GM23338 (cell line): Measurements from ENCODE around the gene RAB21. TPM values are rescaled to one million over a fixed set of nuclear protein-coding genes. Genes with fewer than 3 reads are reported as not detected.
A peak's percentile ranks its signal among the peaks of the same experiment; 100 is the strongest.

Experiments
- ATAC-seq: fragments of 200-7000 bp; cut with Tn5 transposase; 3 replicates; pipeline ENCODE4 v1.9.1; 2020
- DNase-seq: peaks from one replicate; pipeline ENCODE4 v3.0.0-alpha.2; 2015; ENCODE audit warnings: low spot score
- H2AFZ ChIP-seq: fragments of 200-600 bp; sonication (generic); 2 replicates; pipeline ENCODE4 v1.8.0; 2016; ENCODE audit warnings: antibody characterized with exemption, mild to moderate bottlenecking, moderate library complexity
- H3F3A ChIP-seq: fragments of 200-600 bp; sonication (generic); replicated peaks from 2 replicates; pipeline ENCODE4 v1.8.0; 2017; ENCODE audit warnings: antibody characterized with exemption, mixed run types, low read depth
- H3K27ac ChIP-seq: fragments of 200-600 bp; sonication (generic); 2 replicates; pipeline ENCODE4 v1.6.1; 2016; ENCODE audit warnings: low read depth
- H3K27me3 ChIP-seq: fragments of 200-600 bp; sonication (generic); 2 replicates; pipeline ENCODE4 v1.8.0; 2016; ENCODE audit warnings: mild to moderate bottlenecking, mixed run types, moderate library complexity; ENCODE audit not compliant: insufficient read depth
- H3K36me3 ChIP-seq: fragments of 200-600 bp; sonication (generic); 2 replicates; pipeline ENCODE4 v1.8.0; 2016; ENCODE audit warnings: mild to moderate bottlenecking; ENCODE audit not compliant: insufficient read depth
- H3K4me1 ChIP-seq: fragments of 200-600 bp; sonication (generic); 2 replicates; pipeline ENCODE4 v1.8.0; 2016; ENCODE audit warnings: mild to moderate bottlenecking, moderate library complexity; ENCODE audit not compliant: insufficient read depth
- H3K4me2 ChIP-seq: fragments of 200-600 bp; sonication (generic); 2 replicates; pipeline ENCODE4 v1.7.1; 2017; ENCODE audit warnings: mixed run types
- H3K4me3 ChIP-seq: fragments of 200-600 bp; sonication (generic); 2 replicates; pipeline ENCODE4 v1.6.1; 2016; ENCODE audit warnings: mixed run types
- H3K79me2 ChIP-seq: fragments of 200-600 bp; sonication (generic); replicated peaks from 2 replicates; pipeline ENCODE4 v1.8.0; 2017; ENCODE audit warnings: mild to moderate bottlenecking; ENCODE audit not compliant: insufficient read depth
- H3K9me2 ChIP-seq: fragments of 200-600 bp; sonication (generic); 2 replicates; pipeline ENCODE4 v1.8.0; 2017; ENCODE audit not compliant: insufficient read depth
- H4K20me1 ChIP-seq: fragments of 200-600 bp; sonication (generic); replicated peaks from 2 replicates; pipeline ENCODE4 v1.8.0; 2017; ENCODE audit warnings: mild to moderate bottlenecking; ENCODE audit not compliant: insufficient read depth
- H3K27ac Mint-ChIP-seq: 2 replicates; pipeline ENCODE4 v1.8.0; 2020; ENCODE audit warnings: inconsistent platforms, mild to moderate bottlenecking, moderate library complexity, mixed read lengths
- H3K27me3 Mint-ChIP-seq: 3 replicates; pipeline ENCODE4 v1.8.0; 2022; ENCODE audit warnings: low read depth, mild to moderate bottlenecking, moderate library complexity, mixed read lengths, inconsistent platforms; ENCODE audit not compliant: insufficient read depth, poor library complexity
- H3K36me3 Mint-ChIP-seq: 3 replicates; pipeline ENCODE4 v1.8.0; 2021; ENCODE audit warnings: low read depth, mild to moderate bottlenecking, inconsistent platforms, moderate library complexity, mixed read lengths
- H3K4me1 Mint-ChIP-seq: 3 replicates; pipeline ENCODE4 v1.8.0; 2020; ENCODE audit warnings: mild to moderate bottlenecking, inconsistent platforms, mixed read lengths
- H3K4me3 Mint-ChIP-seq: 3 replicates; pipeline ENCODE4 v1.8.0; 2021; ENCODE audit warnings: moderate library complexity, mild to moderate bottlenecking, inconsistent platforms, mixed read lengths
- H3K9me3 Mint-ChIP-seq: 3 replicates; pipeline ENCODE4 v1.8.0; 2020; ENCODE audit warnings: moderate library complexity, mild to moderate bottlenecking, inconsistent platforms, mixed read lengths
- CREB1 ChIP-seq: fragments of 250-450 bp; sonication (Bioruptor Pico); IDR thresholded peaks from 2 replicates; pipeline ENCODE4 v1.5.0; 2020; ENCODE audit warnings: low read depth, mild to moderate bottlenecking, moderate library complexity
- CTCF ChIP-seq, 2 experiments: fragments of 200-600 bp in 1 of 2; sonication (generic) in 1 of 2; conservative IDR thresholded peaks; 2 replicates each; pipeline versions ENCODE4 v1.5.1 to v1.6.1; 2016 to 2017; ENCODE audit warnings: antibody characterized with exemption in 2 of 2, low read depth in 2 of 2, mild to moderate bottlenecking in 2 of 2, moderate library complexity in 1 of 2
- ETS1 ChIP-seq: IDR thresholded peaks from 2 replicates; pipeline ENCODE4 v1.6.1; 2016; ENCODE audit warnings: antibody characterized with exemption
- EZH2 ChIP-seq: fragments of 200-600 bp; sonication (generic); IDR thresholded peaks from one replicate; pipeline ENCODE4 v1.8.0; 2017; ENCODE audit warnings: antibody characterized with exemption, mild to moderate bottlenecking, low read depth; ENCODE audit not compliant: unreplicated experiment
- POLR2AphosphoS5 ChIP-seq: IDR thresholded peaks from 2 replicates; pipeline ENCODE4 v1.6.1; 2016; ENCODE audit warnings: antibody characterized with exemption, low read depth
- ZNF331 ChIP-seq: fragments of 250-450 bp; sonication (Bioruptor Pico); IDR thresholded peaks from 2 replicates; pipeline ENCODE4 v1.5.0; 2020; ENCODE audit warnings: low read depth, mild to moderate bottlenecking, moderate library complexity
- long read RNA-seq: library from polyadenylated mRNA; unstranded; transcript quantifications from one replicate; pipeline ENCODE4 v2.0.0, GENCODE V29; 2020; ENCODE audit not compliant: unreplicated experiment
- polyA plus RNA-seq: library from polyadenylated mRNA; unstranded; fragments of >200 nt; fragmentation: Nextera tagmentation; extraction: Ambion mirVana; gene quantifications from 2 replicates; pipeline ENCODE4 v1.2.1, GENCODE V29; 2016
- total RNA-seq: library from RNA; depleted of rRNA; stranded (reverse); fragments of >200 nt; shearing (Covaris generic); gene quantifications from 2 replicates; pipeline ENCODE4 v1.2.3, GENCODE V29; 2014; rRNA removed

Gene RAB21
- total RNA-seq (9.9 and 27.2 TPM in 2 replicates), polyA plus RNA-seq (9.8 and 12.2 TPM in 2 replicates)
- long read RNA-seq, partial matches to known transcripts = 2 of 4 reads
- long read RNA-seq, other reads (novel, unspliced or antisense) = 2 of 4 reads

DNA sequence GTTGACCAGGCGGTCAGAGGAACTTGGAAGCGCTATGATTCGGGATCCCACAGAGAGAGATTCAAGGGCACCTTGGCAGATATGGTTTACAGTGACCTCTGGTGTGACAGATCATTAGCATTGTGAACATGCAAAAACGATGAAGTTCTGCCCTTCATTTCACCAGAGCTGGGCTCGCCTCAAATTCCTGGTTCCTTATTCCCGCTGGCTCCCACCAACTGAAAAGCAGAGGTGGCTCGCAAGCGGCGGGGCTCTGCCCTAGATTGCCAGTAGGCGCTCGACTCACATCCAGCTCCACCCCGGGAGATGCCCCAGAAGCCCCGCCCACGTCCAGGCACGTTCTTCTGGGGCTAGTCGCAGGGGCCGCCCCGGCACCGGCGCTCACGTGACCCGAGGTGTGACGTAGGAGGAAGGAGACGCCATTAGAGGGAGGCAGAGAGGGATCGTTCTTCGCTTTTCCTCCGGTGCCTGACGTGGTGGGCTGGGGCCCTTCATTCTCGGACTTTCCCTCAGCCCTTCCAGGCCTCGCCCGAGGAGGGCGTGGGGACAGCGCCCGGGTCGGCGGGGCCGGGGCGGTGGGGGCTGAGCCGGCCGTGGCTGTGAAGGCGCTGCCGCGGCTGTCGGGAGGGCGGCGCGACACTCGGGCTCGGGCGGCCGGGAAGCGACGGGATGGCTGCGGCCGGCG, at the start of gene RAB21:
RAB21 (plus strand) TSS at position 403 of the 685 bp plus-strand sequence; CDS start at position 670, 267 bp downstream.
- ATAC-seq (peak; percentile 98), DNase-seq (peak; percentile 99)
- Histone ChIP-seq H3K9me2 (no peaks in the 10 kb centered on the region), H3K27me3 (no peaks in the 10 kb centered on the region), H3K27ac (0 out of 2 replicates have a peak within 1 kb of the TSS, but pooled peaks have one; percentile 41), H3K4me2 (peak within 1 kb of the TSS; percentile 91), H4K20me1 (peaks cover 20% of the 10 kb centered on the region), H3K36me3 (no peaks in the 10 kb centered on the region; the same call in 1 of the 2 replicates), H3K4me3 (peak within 1 kb of the TSS; percentile 96), H3F3A (no peaks in the 10 kb centered on the region), H3K4me1 (peaks cover 29% of the 10 kb centered on the region), H3K79me2 (peaks cover 45% of the 10 kb centered on the region), H2AFZ (peak within 1 kb of the TSS; percentile 16)
- peak; percentile 94 for TF ChIP-seq CREB1 (CRISPR knock-in tag)
- no peak for TF ChIP-seq ZNF331 (CRISPR knock-in tag)
- TF ChIP-seq CTCF (conservative IDR thresholded peaks at IDR 0.05; ENCODE audit: low read depth in 2 of 2) = 0 out of 4 replicates have a peak, but pooled peaks of 1 of the 2 experiments have one; percentile 3
- TF ChIP-seq POLR2AphosphoS5 = peak; percentile 96
- peak; percentile 32; the same call in 1 of the 2 replicates for TF ChIP-seq ETS1
- peaks cover 27% of the 10 kb centered on the region for H3K4me1 Mint-ChIP-seq
- peaks cover 9% of the 10 kb centered on the region for H3K27me3 Mint-ChIP-seq
- H3K36me3 Mint-ChIP-seq = peaks cover 30% of the 10 kb centered on the region
- H3K27ac Mint-ChIP-seq = peak within 1 kb of the TSS; percentile 86
- H3K9me3 Mint-ChIP-seq = no peaks in the 10 kb centered on the region
- H3K4me3 Mint-ChIP-seq = peak within 1 kb of the TSS; percentile 92

DNA sequence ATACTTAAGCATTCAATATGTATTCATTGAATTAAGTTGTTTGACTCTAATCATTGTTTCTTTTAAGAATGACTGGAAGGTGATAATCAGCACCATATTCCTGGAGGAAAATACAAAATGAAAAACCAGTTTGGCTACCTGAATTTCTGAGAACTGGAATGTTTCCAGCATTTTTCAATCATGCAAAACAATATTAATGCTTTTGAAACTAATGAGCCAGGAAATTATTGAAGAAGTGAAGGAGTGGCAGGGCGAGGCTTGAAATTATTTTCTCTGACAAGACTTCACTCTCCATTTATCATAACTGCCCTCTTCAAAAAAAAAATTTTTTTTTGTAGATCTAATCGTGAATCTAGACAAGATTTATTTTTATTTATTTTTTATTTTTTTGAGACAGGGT, 49.7 kb upstream of the RAB21 start:
- peaks cover 20% of the 10 kb centered on the region for H3K4me1 ChIP-seq
- no peaks in the 10 kb centered on the region for H3K79me2 ChIP-seq
- no peaks in the 10 kb centered on the region for H4K20me1 ChIP-seq
- Mint-ChIP-seq H3K27ac (no peak overlapping the region), H3K4me1 (peaks cover 12% of the 10 kb centered on the region), H3K27me3 (no peaks in the 10 kb centered on the region), H3K36me3 (peaks cover 4% of the 10 kb centered on the region; the same call in 2 of the 3 replicates), H3K4me3 (no peak overlapping the region), H3K9me3 (no peaks in the 10 kb centered on the region)
- H3K27me3 ChIP-seq = no peaks in the 10 kb centered on the region
- no peak for ATAC-seq
- no peak overlapping the region for H3K4me2 ChIP-seq
- H2AFZ ChIP-seq = no peak overlapping the region
- H3K9me2 ChIP-seq = no peaks in the 10 kb centered on the region
- H3F3A ChIP-seq = no peaks in the 10 kb centered on the region
- no peaks in the 10 kb centered on the region; the same call in 1 of the 2 replicates for H3K36me3 ChIP-seq
- no peak for TF ChIP-seq EZH2
- no peak for TF ChIP-seq CREB1 (CRISPR knock-in tag)
- no peak for TF ChIP-seq ZNF331 (CRISPR knock-in tag)
- TF ChIP-seq POLR2AphosphoS5 = no peak
- DNase-seq = no peak
- no peak overlapping the region for H3K27ac ChIP-seq
- H3K4me3 ChIP-seq = no peak overlapping the region
